Heart left ventricle (tissue), 13 donors: ENCODE measurements around the gene PRDM7.

ENCODE experiments used
- CTCF ChIP-seq, 12 donors: fragments of 200-600 bp; sonication (generic) in 4 of 12; IDR thresholded peaks; one replicate each; pipeline versions ENCODE4 v1.5.0 to v1.8.0; 2018 to 2022; ENCODE audit warnings: antibody characterized with exemption in 12 of 12, mild to moderate bottlenecking in 5 of 12
- POLR2A ChIP-seq, 2 donors: fragments of 450-650 bp; IDR thresholded peaks; one replicate each; pipeline ENCODE4 v1.6.1; 2017; ENCODE audit warnings: antibody characterized with exemption in 2 of 2, mild to moderate bottlenecking in 2 of 2, moderate library complexity in 2 of 2
- donor health status: ischemic (EF 13 %, LVEDD 7.1; RV severe dilation, severe dysfunction).
- donor health status: DM: no; HTN: yes; CAD: no.
- donor health status: DM: no; HTN: no; CAD: no.
- donor health status: ischemic (EF 25% LVEDD 6.9; RV normal size, moderate dysfunction).
- donor health status: ischemic (EF 25% LVEDD 5.7; RV mildly dilated, moderate dysfunction).
- donor health status: ischemic (EF 35%, LVEDD 5.7; RV mildly dilated, moderate dysfunction).
- donor health status: nonischemic (EF 11% LVEDD 7.7; RV severe dilation, severe dysfunction).
- donor health status: DM: yes; HTN: yes; CAD: no.
- donor health status: PGD.
- donor health status: ischemic (EF 29% LVEDD 5.4; RV normal size, mild dysfunction).
- donor health status: nonischemic (EF 23%, LVEDD 6.1; RV moderate dilation, normal function).

DNA sequence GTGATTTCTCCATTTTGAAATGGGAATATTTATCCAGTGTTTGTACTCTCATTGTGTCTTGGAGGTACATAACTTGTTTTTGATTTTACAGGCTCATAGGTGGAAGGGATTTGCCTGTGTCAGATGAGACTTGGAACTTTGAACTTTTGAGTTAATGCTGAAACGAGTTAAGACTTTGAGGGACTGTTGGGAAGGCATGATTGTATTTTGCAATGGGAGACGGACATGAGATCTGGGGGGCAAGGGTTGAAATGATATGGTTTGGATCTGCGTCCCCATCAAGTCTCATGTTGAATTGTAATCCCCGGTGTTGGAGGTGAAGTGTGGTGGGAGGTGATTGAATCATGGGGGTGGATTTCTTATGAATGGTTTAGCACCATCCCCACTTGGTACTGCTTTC is 21.8 kb downstream of the PRDM7 start:
- TF ChIP-seq POLR2A (IDR thresholded peaks at IDR 0.05) (no peak), CTCF (IDR thresholded peaks at IDR 0.05) (no peak)
